Stimulated activated CD8-positive, alpha-beta memory T cell treated with anti-CD3 and anti-CD28 coated beads, Interleukin-7, amount 100 ng/mL, for 48 hours (primary cell): ENCODE results near the gene FARP1.

Source experiments
- DNase-seq, 2 donors: peaks; one replicate each; pipeline ENCODE4 v3.0.0-alpha.2; 2020; ENCODE audit warnings: low read depth in 1 of 2; ENCODE audit errors: extremely low read depth in 1 of 2

Gene FARP1

GRCh38 chr13:98173431-98174152, 30.7 kb downstream of the FARP1 start:
- DNase-seq, result no peak

- DNase-seq, result no peak
These were observed 31.4 kb downstream of the FARP1 start for GRCh38 chr13:98174307-98174706.

GRCh38 chr13:98175043-98175442, 32.1 kb downstream of the FARP1 start:
- DNase-seq, result no peak

GRCh38 chr13:98175823-98176222, 32.9 kb downstream of the FARP1 start:
- no peak for DNase-seq

GRCh38 chr13:98176777-98177608, 34.1 kb downstream of the FARP1 start, which contains the start of gene RNF113B:
Gene RNF113B, minus strand, starts transcription at chr13:98177269. Its CDS starts 33 bp downstream, at chr13:98177236.
- no peak for DNase-seq

- no peak for DNase-seq
These were observed 37.2 kb downstream of the FARP1 start for GRCh38 chr13:98180092-98180491.

GRCh38 chr13:98181111-98181815, 38.4 kb downstream of the FARP1 start:
- no peak for DNase-seq

GRCh38 chr13:98182153-98182552, 39.3 kb downstream of the FARP1 start:
- DNase-seq, result no peak

GRCh38 chr13:98182589-98182988, 39.7 kb downstream of the FARP1 start:
- DNase-seq, result no peak

GRCh38 chr13:98184792-98185191, 41.9 kb downstream of the FARP1 start:
- DNase-seq, result no peak

- DNase-seq, result no peak
These were observed 44.5 kb downstream of the FARP1 start for GRCh38 chr13:98187155-98187964.

- no peak for DNase-seq
These were observed 45.0 kb downstream of the FARP1 start for GRCh38 chr13:98187965-98188261.

- no peak for DNase-seq
These were observed 45.8 kb downstream of the FARP1 start for GRCh38 chr13:98188544-98189166.

GRCh38 chr13:98189841-98190505, 47.1 kb downstream of the FARP1 start:
- no peak for DNase-seq

GRCh38 chr13:98190889-98191444, 48.1 kb downstream of the FARP1 start:
- DNase-seq, result no peak

- no peak for DNase-seq
These were observed 49.1 kb downstream of the FARP1 start for GRCh38 chr13:98192008-98192407.

- no peak for DNase-seq
These were observed 52.3 kb downstream of the FARP1 start for GRCh38 chr13:98195054-98195791.

- DNase-seq, result no peak
These were observed 55.8 kb downstream of the FARP1 start for GRCh38 chr13:98198683-98199082.

GRCh38 chr13:98199480-98199879, 56.6 kb downstream of the FARP1 start:
- DNase-seq, result no peak
